HG03457 (cell line): ENCODE data around the gene DCUN1D4.

Experiments used
- ATAC-seq: cut with Tn5 transposase; IDR thresholded peaks from one replicate; pipeline ENCODE4 v1.9.1; 2021; ENCODE audit warnings: moderate number of reproducible peaks; ENCODE audit not compliant: unreplicated experiment

The DCUN1D4 gene

GRCh38 chr4:51853027-51853682 lies 10.2 kb downstream of the DCUN1D4 start:
- ATAC-seq = no peak

GRCh38 chr4:51855270-51855669 lies 12.3 kb downstream of the DCUN1D4 start:
- ATAC-seq = no peak

DNA sequence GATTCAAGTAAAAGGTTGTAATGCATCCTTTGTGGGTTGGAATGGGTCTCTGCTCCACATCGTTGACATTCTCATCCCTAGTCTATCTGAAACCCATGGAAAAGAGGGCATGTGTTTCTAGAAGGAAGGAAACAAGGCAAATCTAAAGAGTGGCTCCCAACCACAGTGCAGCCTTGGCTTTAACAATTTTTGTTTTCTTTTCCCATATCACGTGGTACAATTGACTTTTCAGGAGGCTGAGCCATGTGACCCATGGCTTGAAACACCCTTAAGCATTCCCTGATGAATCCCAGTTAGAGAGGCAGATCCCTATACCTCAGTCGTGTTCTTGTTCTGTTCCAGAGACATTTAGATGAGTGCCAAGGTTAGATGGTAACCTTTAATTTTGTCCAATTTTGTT lies 12.8 kb downstream of the DCUN1D4 start:
- no peak for ATAC-seq

DNA sequence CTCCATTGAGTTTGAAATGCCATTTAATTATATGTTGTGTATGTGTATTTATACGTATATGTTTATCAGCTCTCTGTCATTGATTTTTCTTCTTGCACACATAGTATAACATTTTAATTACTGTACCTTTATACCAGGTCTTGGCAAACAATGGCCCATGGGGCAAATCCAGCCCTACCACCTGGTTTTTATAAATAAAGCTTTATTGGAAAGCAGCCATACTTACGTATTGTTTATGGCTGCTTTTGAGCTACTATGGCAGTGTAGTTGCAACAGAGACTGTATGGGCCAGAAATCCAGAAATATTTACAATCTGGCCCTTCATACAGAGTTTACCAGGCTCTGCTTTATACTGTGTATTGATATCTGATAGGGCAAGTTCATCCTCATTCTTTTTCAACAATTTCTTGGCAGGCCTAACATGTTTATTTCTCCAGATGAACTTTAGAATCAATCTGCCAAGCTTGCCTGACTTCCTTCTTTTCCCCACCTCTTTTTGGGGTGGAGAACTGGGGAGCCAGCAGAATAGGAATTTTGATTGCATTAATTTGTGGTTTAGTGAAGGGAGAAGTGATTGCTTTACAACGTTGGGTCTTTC lies 15.8 kb downstream of the DCUN1D4 start:
- no peak for ATAC-seq

GRCh38 chr4:51859476-51860031 lies 16.6 kb downstream of the DCUN1D4 start:
- no peak for ATAC-seq

GRCh38 chr4:51862199-51862598 lies 19.2 kb downstream of the DCUN1D4 start:
- no peak for ATAC-seq

DNA sequence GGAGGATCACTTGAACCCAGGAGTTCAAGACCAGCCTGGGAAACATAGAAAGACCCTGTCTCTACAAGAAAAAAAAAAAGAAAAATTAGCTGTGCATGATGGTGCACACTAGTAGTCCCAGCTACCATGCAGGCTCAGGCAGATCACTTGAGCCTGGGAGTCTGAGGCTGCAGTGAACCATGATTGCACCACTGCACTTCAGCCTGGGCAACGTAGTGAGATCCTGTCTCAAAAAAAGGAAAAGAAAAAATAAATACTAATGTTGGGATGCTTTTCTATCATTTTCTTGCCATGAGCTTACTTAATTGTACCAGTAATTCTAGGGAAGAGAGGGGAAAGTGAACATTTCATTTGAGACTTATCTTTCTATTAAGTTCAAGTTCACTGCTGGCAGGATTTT lies 19.8 kb downstream of the DCUN1D4 start:
- ATAC-seq = no peak

GRCh38 chr4:51865717-51866116 lies 22.8 kb downstream of the DCUN1D4 start:
- ATAC-seq = no peak

GRCh38 chr4:51866835-51867234 lies 23.9 kb downstream of the DCUN1D4 start:
- no peak for ATAC-seq

GRCh38 chr4:51867689-51868448 lies 24.9 kb downstream of the DCUN1D4 start:
- ATAC-seq = no peak

- no peak for ATAC-seq
Observed at GRCh38 chr4:51868449-51868847, 25.5 kb downstream of the DCUN1D4 start.

DNA sequence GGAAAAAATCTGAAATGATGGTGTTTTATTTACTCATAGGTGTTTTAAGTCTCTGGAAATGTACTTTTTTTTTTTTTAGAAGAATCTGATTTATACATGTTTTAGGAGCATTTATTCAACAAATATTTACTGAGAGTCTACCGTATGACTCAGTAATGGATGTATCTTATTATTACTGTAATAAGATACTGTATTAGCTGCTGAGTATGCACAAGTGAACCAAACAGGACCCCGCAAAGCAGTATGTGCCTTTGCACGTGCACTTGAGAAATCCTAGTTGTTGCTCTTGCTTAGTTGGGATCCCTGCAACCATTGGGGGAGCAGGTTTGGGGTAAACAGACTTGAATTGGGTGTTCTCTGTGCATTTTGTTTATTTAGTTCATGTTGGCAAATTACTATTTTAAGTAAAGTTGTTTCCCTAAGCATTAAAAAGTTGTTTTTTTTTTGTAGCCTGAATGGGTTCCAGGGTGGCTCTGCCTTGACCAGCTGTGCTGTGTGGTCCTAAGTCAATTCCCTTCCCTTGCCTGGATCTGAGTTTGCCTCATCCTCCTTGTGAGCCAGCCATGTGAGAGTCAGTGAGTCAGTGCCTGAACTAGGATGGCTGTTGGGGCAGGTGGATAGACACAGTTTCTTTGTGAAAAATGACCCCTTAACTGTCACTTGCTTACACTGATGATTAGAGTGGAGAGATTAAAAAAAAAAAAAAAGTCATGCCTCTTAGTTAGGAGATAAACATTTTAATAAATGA lies 27.7 kb downstream of the DCUN1D4 start:
- ATAC-seq = no peak

- ATAC-seq = no peak
Observed at GRCh38 chr4:51872283-51872997, 29.5 kb downstream of the DCUN1D4 start.

DNA sequence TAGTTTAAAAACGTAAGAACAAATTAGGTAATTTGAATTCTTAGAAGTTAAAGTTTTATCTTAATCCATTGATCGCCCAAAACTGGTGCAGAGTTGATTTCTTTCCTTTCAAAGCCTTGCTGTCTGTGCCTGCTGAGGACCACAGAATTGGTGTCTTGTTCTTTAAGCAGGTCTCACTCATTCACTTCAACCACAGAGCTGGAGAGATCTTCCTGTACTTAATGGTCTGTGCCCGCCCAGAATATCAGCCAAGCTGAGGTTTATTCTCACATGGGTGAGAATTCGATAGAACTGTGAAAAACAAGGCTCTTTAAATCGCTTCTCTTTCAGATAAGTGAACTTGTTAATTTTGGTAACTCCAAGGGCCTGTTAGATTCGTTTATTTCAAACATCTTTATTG lies 31.6 kb downstream of the DCUN1D4 start:
- no peak for ATAC-seq

- no peak for ATAC-seq
Observed at GRCh38 chr4:51878431-51878830, 35.5 kb downstream of the DCUN1D4 start.

GRCh38 chr4:51880016-51880915 lies 37.3 kb downstream of the DCUN1D4 start:
- ATAC-seq = no peak

DNA sequence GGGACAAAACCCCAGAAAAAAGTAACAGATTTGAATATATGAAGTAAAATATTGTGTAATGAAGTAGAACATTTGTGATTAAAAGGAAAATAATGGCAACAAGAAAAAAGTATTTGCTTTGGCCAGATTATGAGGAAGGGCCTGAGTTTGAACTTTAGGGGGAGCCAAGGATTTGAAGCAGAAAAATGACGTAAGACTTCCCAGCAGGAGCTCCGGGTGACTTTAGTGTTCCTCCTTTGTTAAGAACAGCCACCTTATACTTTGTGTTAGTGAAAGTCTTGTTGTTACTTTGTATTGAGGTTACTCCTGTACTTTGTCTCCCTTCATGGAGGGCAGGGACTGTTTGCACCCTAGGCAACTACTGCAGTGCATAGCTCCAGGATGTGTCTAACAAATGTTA lies 41.1 kb downstream of the DCUN1D4 start:
- ATAC-seq = no peak

- no peak for ATAC-seq
Observed at GRCh38 chr4:51884606-51885005, 41.7 kb downstream of the DCUN1D4 start.

DNA sequence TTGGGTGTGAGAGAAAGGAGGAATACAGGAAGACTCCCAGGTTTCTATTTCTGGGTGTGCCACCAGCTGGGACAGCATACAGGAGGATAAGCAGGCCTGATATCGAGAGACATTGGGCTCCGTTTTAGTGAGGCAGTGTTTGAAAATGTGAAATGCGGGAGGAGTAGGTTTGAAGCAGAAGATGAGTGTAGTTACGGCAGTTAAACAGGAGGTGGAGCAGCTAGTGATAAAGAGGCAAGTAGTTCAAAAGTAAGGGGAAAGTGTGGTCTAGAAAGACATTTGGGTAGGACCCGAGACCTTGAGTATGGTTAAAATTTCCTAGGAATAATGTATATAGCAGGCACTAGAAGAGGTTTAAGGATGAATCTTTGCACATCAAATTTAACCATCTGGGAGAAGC lies 42.4 kb downstream of the DCUN1D4 start:
- ATAC-seq = no peak

- no peak for ATAC-seq
Observed at GRCh38 chr4:51890760-51891159, 47.8 kb downstream of the DCUN1D4 start.
